ENCODE data around the gene ACY1.

ACY1 gene

DNA sequence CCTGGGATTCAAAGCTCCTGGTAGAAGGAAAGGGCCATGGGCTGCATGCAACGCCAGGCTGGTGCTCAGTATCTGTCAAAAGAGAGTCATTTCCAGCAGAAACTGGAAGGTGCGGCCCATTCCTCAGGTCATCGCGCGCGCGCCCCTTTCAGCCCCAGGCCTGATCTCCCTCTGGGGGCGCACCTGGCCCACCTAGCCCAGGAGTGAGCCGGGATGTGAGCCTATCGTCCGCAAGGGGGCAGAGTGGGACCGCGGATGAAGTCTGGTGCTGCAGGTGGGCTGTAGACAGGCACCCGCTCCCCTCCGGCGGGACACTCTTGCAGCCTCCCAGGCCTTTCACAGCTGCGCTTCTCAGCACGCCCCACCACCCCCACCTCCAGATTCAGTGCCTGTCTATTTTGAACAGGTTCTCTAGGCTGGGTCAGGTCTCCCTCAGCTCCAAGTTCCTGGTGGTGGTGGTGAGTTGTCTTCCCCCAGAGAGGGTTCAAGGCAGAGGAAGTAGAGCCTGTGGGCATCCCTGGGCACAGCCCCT, 18.2 kb downstream of the ACY1 start:
- DNase-seq (ENCODE audit: low read depth) = peak; percentile 88
- no peak overlapping the region for H3K4me3 ChIP-seq (ENCODE audit: low read depth, low read length)
- TF ChIP-seq, protein P1, sequence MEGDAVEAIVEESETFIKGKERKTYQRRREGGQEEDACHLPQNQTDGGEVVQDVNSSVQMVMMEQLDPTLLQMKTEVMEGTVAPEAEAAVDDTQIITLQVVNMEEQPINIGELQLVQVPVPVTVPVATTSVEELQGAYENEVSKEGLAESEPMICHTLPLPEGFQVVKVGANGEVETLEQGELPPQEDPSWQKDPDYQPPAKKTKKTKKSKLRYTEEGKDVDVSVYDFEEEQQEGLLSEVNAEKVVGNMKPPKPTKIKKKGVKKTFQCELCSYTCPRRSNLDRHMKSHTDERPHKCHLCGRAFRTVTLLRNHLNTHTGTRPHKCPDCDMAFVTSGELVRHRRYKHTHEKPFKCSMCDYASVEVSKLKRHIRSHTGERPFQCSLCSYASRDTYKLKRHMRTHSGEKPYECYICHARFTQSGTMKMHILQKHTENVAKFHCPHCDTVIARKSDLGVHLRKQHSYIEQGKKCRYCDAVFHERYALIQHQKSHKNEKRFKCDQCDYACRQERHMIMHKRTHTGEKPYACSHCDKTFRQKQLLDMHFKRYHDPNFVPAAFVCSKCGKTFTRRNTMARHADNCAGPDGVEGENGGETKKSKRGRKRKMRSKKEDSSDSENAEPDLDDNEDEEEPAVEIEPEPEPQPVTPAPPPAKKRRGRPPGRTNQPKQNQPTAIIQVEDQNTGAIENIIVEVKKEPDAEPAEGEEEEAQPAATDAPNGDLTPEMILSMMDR (IDR thresholded peaks at IDR 0.05; ENCODE audit: insufficient read depth, low read depth, low read length, missing control alignments) = peak; percentile 98

DNA sequence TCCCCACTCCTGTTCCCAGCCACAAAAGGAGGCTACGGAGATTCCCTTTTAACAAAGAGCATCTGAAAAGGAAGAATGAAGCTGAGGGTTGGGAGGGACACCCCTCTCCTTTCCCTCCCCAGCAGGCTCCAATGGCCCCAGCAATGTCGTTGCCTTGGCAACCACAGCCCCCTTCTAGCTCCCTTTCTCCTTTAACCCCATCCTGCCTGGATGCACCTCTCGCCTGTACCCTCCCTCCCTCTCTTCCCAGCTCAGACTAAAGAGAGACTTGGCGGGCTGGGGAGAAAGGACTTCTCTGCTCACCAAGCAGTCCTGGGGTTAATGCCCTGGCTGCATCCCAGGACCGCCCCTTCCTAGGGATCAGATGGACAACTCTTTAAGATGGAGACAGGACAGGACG, 19.4 kb downstream of the ACY1 start:
- no peak for DNase-seq (ENCODE audit: low read depth)
- no peak overlapping the region for H3K4me3 ChIP-seq (ENCODE audit: low read depth, low read length)
- TF ChIP-seq, protein P1 (IDR thresholded peaks at IDR 0.05; ENCODE audit: insufficient read depth, low read depth, low read length, missing control alignments) = no peak

DNA sequence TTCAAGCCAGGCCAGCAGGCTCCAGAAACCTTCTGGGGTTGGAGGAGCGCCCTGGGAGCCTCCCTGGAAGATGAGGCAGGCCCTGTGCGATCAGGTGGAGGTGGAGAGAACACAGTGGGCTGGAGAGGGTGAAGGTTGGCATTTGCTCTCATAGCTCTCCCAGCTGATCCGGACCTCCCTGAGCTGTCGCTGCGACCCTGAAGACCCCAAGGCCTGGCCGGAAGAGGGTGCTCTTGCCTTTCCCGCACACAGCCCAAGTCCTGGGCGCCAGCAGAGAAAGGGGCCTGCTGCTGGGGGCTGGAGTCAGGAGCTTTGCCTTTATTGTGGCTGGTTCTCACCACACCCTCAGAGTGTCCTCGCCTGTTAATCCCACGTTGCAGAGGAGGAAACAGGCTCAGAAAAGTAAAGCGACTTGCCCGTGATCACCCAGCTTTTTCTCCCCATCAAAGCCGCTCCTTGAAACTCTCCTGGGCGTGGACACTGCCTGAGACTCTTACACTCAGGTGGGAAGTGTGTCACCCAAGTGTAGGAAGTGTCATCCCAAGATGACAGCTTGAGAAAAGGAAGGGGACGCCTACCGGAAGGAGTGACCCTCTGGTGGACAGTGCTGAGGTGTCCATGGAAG, 20.9 kb downstream of the ACY1 start:
- TF ChIP-seq, protein P1 (IDR thresholded peaks at IDR 0.05; ENCODE audit: insufficient read depth, low read depth, low read length, missing control alignments) = peak; percentile 60
- no peak overlapping the region for H3K4me3 ChIP-seq (ENCODE audit: low read depth, low read length)
- DNase-seq (ENCODE audit: low read depth) = peak; percentile 62

DNA sequence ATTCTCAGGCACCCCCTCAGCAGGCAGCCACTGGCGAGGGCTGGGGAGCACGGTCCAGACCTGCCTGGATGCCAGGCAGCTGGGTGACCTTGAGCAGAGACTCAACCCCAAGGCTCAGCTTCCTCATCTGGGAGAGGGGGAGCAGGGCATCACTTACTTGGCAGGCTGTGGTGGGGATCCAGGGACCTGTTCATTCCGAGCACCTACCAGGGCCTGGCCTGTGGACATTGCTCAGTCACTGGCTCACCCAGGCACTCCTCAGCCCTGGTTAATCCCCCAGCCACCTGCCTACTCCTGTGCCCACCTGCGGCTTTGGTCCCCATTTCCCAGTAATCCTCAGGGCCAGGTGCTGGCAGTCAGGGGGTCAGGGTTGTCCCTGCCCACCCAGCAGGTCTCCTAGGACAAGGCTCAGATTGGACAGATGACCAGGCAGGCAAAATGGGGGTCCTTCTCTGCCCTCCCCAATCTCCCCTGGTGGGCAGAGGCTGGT, 21.6 kb downstream of the ACY1 start:
- TF ChIP-seq, protein P1 (IDR thresholded peaks at IDR 0.05; ENCODE audit: insufficient read depth, low read depth, low read length, missing control alignments) = no peak
- no peak for DNase-seq (ENCODE audit: low read depth)
- no peak overlapping the region for H3K4me3 ChIP-seq (ENCODE audit: low read depth, low read length)

DNA sequence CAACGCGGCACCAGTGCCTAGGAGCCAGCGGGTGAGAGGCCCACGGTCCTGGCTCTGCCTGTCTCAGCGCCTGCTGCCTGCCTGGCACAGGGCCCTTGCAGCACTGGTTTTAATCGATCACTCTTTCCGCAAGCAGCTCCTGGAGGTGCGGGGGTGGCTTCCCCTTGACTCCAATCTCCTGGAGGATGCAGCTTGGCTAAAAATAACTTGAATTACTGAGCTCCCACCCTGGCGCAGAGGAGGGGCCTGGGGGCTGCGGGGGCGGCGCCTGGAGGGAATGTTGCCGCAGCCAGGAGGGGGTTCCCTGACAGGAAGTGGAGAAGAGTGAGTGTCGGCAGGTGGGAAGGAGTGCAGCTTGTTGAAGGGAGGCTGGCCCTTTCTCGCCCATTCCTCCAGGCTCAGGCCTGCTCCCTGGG, 22.2 kb downstream of the ACY1 start:
- no peak overlapping the region for H3K4me3 ChIP-seq (ENCODE audit: low read depth, low read length)
- TF ChIP-seq, protein P1 (IDR thresholded peaks at IDR 0.05; ENCODE audit: insufficient read depth, low read depth, low read length, missing control alignments) = no peak
- no peak for DNase-seq (ENCODE audit: low read depth)

DNA sequence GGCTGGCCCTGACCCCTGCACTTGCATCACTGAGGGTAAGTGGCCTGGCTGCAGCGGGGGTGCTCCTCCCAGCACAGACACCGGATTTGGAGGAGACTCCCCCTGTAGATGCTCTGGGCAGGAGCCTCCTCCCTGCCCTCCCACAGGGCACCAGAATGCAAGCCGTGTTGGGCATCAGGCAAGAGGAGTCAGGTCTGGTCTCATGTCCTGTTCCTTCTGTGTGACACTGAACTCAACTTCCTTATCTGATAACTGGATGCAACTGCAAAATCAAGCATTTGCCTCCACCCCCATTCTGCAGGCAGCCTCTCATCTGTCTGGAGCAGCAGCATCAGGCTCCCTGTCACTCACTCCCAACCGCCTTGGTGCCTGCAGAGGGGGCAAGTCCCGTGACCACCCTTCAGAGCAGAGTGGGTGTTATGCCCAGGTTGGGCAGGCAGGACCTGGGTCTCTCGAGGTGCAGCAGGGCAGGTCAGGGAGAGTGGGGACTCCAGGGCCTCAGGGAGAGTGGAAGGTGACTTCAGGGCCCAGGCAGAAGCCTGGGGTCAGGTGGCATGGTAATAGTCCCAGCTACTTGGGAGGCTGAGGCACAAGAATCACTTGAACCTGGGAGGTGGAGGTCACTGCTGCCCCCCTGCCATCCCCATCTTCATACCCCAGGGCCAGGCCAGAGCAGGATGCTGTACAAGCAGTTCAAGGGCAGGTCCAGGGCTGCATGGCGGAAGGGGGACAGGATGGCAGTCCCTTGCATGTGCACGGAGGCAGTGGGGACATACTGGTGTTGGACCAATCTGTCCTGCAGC, 22.9 kb downstream of the ACY1 start:
- no peak for DNase-seq (ENCODE audit: low read depth)
- H3K4me3 ChIP-seq (ENCODE audit: low read depth, low read length) = no peak overlapping the region
- TF ChIP-seq, protein P1 (IDR thresholded peaks at IDR 0.05; ENCODE audit: insufficient read depth, low read depth, low read length, missing control alignments) = no peak

Measured in GM12865 (cell line).